Stimulated activated CD4-positive, alpha-beta T cell treated with anti-CD3 and anti-CD28 coated beads, Interleukin-4, amount 100 ng/mL, for 4 hours (primary cell): ENCODE measurements around the gene CEACAM19.

Source experiments
- DNase-seq, 2 experiments: peaks; one replicate each; pipeline ENCODE4 v3.0.0-alpha.2; 2020

Gene CEACAM19

DNA sequence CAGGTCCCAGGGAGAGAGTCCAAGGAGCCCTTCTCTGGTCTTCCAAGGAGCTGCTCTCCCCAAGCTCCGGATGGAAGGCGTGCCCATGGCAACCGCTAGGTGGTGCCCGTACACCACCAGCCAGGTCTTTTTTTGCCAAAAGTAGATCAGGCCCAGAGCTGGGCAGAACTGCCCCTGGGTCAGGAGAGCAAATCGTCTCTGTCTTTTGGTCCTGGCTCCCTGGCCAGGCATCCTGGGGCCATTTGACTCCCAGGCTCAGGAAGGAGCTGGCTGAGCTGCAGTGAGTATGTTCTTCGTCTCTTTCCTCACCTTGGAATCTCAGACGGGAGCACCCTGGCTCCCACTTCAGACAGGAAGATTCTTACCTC, 52.7 kb downstream of the CEACAM19 start:
- peak; percentile 69 to 70 for DNase-seq

GRCh38 chr19:44725251-44725650, 54.0 kb downstream of the CEACAM19 start:
- no peak for DNase-seq

GRCh38 chr19:44725684-44726083, 54.4 kb downstream of the CEACAM19 start:
- DNase-seq, result no peak

- no peak for DNase-seq
These were observed 55.2 kb downstream of the CEACAM19 start for GRCh38 chr19:44726465-44726864.

- no peak for DNase-seq
These were observed 56.9 kb downstream of the CEACAM19 start for GRCh38 chr19:44728178-44728577.

GRCh38 chr19:44729516-44730033, 58.3 kb downstream of the CEACAM19 start:
- no peak for DNase-seq

- no peak for DNase-seq
These were observed 59.8 kb downstream of the CEACAM19 start for GRCh38 chr19:44731081-44731480.

DNA sequence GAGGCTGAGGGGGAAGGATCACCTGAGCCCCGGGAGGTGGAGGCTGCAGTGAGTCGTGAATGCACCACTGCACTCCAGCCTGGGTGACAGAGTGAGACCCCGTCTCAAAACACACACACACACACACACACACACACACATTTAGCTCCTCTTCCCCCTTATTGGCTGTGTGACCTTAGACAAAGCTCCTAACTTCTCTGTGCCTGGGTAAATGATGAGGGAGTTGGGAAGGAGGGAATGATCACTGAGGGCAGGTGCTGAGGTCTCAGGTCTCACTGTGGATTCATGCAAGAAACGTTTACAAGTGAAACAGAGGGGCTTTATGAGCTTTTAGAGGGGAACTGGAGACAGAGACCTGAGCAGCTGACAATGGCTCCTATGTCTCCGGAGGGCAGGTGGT, 60.3 kb downstream of the CEACAM19 start:
- DNase-seq, result no peak

DNA sequence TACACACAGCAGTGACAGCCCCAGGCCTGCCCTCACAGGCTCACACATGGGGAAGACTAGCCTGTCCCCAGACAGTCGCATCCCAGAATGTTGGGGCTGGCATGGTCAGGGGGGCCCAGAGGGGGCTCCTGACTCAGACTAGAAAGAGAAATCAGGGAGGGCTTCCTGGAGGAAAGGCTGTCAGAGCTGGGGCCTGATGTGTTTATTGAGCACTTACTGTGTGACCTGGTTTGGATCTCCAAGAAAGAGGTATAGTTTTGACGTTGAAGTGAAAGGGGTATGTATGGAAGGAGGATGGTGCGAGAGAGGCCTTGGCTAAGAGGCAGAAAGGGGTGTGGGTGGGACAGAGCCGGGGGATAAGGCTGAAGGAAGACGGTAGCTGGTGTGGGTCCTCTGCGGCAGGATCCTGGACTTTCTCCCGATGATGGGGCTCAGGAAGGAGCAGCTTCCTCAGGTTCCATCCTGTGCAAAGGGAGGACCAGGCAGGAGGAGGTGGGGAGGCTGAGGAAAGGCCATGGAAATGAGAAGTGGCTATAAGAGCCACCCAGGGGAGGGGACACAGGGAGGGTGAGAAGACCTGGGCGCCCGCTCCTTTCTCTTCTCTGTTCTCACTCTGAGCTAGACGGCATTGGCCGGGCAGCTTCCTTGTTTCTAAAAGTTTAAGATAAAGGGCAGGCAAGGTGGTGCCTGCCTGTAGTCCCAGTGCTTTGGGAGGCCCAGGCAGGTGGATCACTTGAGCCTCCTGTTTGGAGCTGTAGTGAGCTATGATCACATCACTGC, 61.1 kb downstream of the CEACAM19 start:
- no peak for DNase-seq
